GM12875 (cell line): Measurements from ENCODE around the gene LAMA1.

Experiments
- H3K4me3 ChIP-seq: one replicate; pipeline ENCODE4 v1.5.1; 2011; ENCODE audit warnings: low read depth, low read length, control low read depth
- CTCF ChIP-seq: IDR thresholded peaks from 2 replicates; pipeline ENCODE4 v1.5.1; 2011; ENCODE audit warnings: low read depth, mild to moderate bottlenecking, control low read depth, inconsistent platforms, low read length, moderate library complexity, borderline replicate concordance; ENCODE audit not compliant: insufficient read depth

LAMA1 gene

GRCh38 chr18:6954501-6954900, 163.1 kb downstream of the LAMA1 start:
- TF ChIP-seq CTCF, result no peak
- H3K4me3 ChIP-seq, result no peak overlapping the region

GRCh38 chr18:6951336-6952090, 166.1 kb downstream of the LAMA1 start:
- TF ChIP-seq CTCF, result no peak
- H3K4me3 ChIP-seq, result no peak overlapping the region

GRCh38 chr18:6950641-6951040, 167.0 kb downstream of the LAMA1 start:
- TF ChIP-seq CTCF, result no peak
- H3K4me3 ChIP-seq, result no peak overlapping the region

GRCh38 chr18:6949800-6950586, 167.6 kb downstream of the LAMA1 start:
- no peak for TF ChIP-seq CTCF
- no peak overlapping the region for H3K4me3 ChIP-seq

- no peak overlapping the region for H3K4me3 ChIP-seq
- TF ChIP-seq CTCF, result no peak
These were observed 169.1 kb downstream of the LAMA1 start for GRCh38 chr18:6948281-6949055.

- no peak for TF ChIP-seq CTCF
- no peak overlapping the region for H3K4me3 ChIP-seq
These were observed 170.1 kb downstream of the LAMA1 start for GRCh38 chr18:6947338-6948030.
